WERI-Rb-1 (cell line): ENCODE measurements around the gene WSCD2.

Experiments used
- DNase-seq: peaks from one replicate; pipeline ENCODE4 v3.0.0-alpha.2; 2020
- H3K27ac ChIP-seq: fragments of 250-450 bp; sonication (Bioruptor Pico); 2 replicates; pipeline ENCODE4 v1.5.1; 2020; ENCODE audit warnings: mild to moderate bottlenecking, moderate library complexity
- H3K27me3 ChIP-seq: fragments of 250-450 bp; sonication (Bioruptor Pico); 2 replicates; pipeline ENCODE4 v1.5.1; 2021; ENCODE audit warnings: mild to moderate bottlenecking, low read depth, moderate library complexity; ENCODE audit not compliant: insufficient read depth, severe bottlenecking
- H3K36me3 ChIP-seq: fragments of 250-450 bp; sonication (Bioruptor Pico); 2 replicates; pipeline ENCODE4 v1.5.1; 2020; ENCODE audit warnings: mild to moderate bottlenecking, moderate library complexity
- H3K4me3 ChIP-seq: 2 replicates; pipeline ENCODE4 v1.5.1; 2011; ENCODE audit warnings: low read depth, mild to moderate bottlenecking, control low read depth, low read length
- H3K9me3 ChIP-seq: fragments of 250-450 bp; sonication (Bioruptor Pico); 2 replicates; pipeline ENCODE4 v1.5.1; 2021; ENCODE audit warnings: mild to moderate bottlenecking, moderate library complexity; ENCODE audit not compliant: severe bottlenecking
- TF ChIP-seq, protein P1 (sequence below): IDR thresholded peaks from 2 replicates; pipeline ENCODE4 v1.5.1; 2011; ENCODE audit warnings: low read depth, mild to moderate bottlenecking, control low read depth, inconsistent platforms, low read length

WSCD2 gene

GRCh38 chr12:108282160-108282559, 153.1 kb downstream of the WSCD2 start:
- Histone ChIP-seq H3K27ac (no peak overlapping the region), H3K9me3 (no peaks in the 10 kb centered on the region), H3K27me3 (peaks cover 53% of the 10 kb centered on the region), H3K4me3 (no peak overlapping the region), H3K36me3 (no peaks in the 10 kb centered on the region)
- no peak for DNase-seq
- TF ChIP-seq, protein P1, sequence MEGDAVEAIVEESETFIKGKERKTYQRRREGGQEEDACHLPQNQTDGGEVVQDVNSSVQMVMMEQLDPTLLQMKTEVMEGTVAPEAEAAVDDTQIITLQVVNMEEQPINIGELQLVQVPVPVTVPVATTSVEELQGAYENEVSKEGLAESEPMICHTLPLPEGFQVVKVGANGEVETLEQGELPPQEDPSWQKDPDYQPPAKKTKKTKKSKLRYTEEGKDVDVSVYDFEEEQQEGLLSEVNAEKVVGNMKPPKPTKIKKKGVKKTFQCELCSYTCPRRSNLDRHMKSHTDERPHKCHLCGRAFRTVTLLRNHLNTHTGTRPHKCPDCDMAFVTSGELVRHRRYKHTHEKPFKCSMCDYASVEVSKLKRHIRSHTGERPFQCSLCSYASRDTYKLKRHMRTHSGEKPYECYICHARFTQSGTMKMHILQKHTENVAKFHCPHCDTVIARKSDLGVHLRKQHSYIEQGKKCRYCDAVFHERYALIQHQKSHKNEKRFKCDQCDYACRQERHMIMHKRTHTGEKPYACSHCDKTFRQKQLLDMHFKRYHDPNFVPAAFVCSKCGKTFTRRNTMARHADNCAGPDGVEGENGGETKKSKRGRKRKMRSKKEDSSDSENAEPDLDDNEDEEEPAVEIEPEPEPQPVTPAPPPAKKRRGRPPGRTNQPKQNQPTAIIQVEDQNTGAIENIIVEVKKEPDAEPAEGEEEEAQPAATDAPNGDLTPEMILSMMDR, result no peak

GRCh38 chr12:108282676-108283075, 153.6 kb downstream of the WSCD2 start:
- Histone ChIP-seq H3K4me3 (no peak overlapping the region), H3K36me3 (no peaks in the 10 kb centered on the region), H3K27me3 (peaks cover 53% of the 10 kb centered on the region), H3K27ac (no peak overlapping the region), H3K9me3 (no peaks in the 10 kb centered on the region)
- TF ChIP-seq, protein P1, result no peak
- DNase-seq, result no peak

GRCh38 chr12:108284163-108284562, 155.1 kb downstream of the WSCD2 start:
- H3K27ac ChIP-seq, result no peak overlapping the region
- H3K27me3 ChIP-seq, result peaks cover 62% of the 10 kb centered on the region
- H3K9me3 ChIP-seq, result no peaks in the 10 kb centered on the region
- H3K4me3 ChIP-seq, result no peak overlapping the region
- TF ChIP-seq, protein P1, result no peak
- H3K36me3 ChIP-seq, result no peaks in the 10 kb centered on the region
- DNase-seq, result no peak

GRCh38 chr12:108285016-108285415, 155.9 kb downstream of the WSCD2 start:
- peaks cover 67% of the 10 kb centered on the region for H3K27me3 ChIP-seq
- H3K9me3 ChIP-seq, result no peaks in the 10 kb centered on the region
- no peak overlapping the region for H3K4me3 ChIP-seq
- TF ChIP-seq, protein P1, result no peak
- no peaks in the 10 kb centered on the region for H3K36me3 ChIP-seq
- no peak overlapping the region for H3K27ac ChIP-seq
- no peak for DNase-seq

GRCh38 chr12:108287227-108287626, 158.1 kb downstream of the WSCD2 start:
- H3K9me3 ChIP-seq, result no peaks in the 10 kb centered on the region
- H3K27me3 ChIP-seq, result peaks cover 67% of the 10 kb centered on the region
- TF ChIP-seq, protein P1, result no peak
- no peak for DNase-seq
- H3K36me3 ChIP-seq, result no peaks in the 10 kb centered on the region
- H3K27ac ChIP-seq, result no peak overlapping the region
- no peak overlapping the region for H3K4me3 ChIP-seq
